HTERT RPE-1 (cell line): ENCODE data around the gene PPP1R15A.
"Not testable (repeated sequence)": the region's sequence is repeated elsewhere in the genome, so short reads cannot be mapped to it uniquely, and the experiment has no call there.

Experiments
- in situ Hi-C: fragments of 300-500 bp; cut with MboI; formaldehyde crosslinking; loops from 4 replicates; pipeline ENCODE4 v1.14.3; 2020; ENCODE audit warnings: low sequenced_read_pairs

PPP1R15A gene

DNA sequence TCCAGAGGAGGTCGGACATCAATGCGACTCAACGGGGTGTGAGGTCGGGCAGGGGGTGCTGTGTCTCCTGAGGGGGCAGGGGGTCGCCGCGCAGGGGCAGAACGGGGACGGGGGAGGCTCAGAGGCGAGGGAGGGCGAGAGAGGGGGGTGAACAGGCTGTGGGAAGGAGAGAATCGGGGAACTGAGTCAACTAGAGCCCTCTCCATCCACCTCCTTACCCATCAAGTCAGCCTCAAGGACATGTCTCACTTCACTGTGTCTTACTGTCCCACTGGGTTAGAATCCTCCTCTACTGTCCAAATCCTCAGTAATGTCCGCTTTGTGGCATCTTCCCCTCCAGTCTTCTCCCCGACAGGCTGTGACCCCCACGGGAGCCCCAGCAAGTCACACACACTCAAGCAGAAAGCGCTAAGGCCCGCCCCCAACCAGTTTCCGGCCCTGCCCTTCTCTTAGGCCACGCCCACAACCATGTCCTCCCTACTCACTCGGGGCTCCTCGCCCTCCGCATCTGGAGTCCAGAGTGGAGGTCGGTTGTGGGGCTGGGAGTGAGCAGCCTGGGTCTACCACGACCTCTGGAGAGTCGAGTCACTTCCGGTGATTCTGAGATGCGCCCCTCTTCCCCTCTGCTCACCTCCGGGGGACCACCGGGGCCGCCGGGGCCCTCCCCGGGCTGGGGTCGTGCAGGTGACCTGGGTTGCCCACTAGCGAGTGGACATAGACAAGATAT lies 13.1 kb upstream of the PPP1R15A start:
- in situ Hi-C loops, result no loop called here

DNA sequence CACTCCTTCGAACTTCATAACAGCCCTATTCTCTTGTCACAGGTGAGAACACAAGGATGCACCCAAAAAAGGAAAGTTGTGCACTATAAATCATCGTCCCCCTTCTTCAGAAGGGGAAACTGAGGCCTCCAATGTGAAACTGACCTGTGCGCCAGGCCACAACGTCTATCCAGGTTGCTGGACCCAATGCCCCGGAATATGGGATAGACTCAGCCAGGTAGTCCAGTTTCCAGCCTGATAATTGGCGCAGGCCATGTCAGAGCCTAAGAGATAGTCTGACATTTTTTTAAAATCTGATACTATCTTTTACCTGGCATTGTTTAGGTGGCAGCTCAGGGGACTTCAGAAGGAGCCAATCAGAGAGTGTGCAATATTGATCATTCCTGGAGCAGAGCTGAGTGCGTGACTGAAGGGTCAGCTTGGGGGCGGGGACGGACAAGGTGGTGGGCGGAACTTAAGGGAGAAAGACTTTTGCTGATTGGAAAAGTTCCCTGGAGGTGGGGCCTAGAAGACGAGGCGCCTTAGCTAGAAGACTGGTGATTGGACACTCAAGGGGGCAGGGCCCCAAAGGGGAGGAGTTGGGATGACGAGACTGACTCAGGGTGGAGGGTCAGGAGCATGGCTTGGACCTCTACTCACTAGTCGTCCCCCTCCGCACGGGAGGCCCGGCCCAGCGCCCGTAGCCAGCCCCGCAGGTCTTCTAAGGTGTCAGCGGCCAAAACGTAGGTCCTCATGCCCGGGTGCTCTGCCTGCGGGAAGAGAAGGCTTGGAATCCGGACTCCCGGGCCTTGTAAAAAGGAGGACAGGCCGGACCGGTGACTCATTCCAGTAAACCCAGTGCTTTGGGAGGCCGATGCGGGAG lies 12.3 kb upstream of the PPP1R15A start:
- in situ Hi-C loops, result no loop called here

DNA sequence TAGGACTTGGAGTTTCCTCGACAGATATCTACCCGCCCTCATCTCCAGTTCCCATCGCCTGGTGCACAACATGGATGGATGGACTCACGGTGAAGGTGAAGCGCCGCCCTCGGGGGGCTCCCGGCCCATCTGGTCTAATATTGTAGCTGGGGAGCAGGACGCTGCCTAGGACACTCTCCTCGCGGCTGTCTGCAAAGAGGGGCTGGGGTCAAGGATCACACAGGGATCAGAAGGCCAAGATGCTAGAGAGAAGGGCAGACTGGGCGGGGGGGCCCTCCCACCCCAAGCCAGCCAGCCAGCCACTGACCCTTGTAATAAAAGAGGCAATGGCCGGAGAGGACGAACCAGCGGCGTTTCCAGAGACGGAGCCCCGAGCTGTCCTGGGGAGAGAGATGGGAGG lies 10.9 kb upstream of the PPP1R15A start:
- in situ Hi-C loops, result no loop called here

DNA sequence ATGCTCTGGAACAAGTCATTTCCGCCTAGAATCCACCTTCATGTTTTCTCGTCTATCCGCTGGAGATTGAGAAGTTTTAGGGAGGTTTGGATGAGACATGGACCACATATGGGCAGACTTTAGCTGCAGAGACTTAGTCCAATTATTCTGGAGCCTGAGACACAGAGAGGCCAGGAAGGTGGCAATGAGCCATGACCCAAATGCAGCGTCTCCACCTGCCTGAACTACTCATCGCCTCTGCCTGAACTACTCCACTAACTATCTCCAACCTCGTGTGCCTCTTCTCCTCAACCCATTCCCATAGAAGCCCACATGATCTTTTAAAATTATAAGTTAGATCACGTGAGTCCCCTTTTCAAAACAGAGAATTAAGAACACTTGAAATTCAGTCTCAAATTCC lies 9.4 kb upstream of the PPP1R15A start:
- in situ Hi-C loops, result no loop called here

DNA sequence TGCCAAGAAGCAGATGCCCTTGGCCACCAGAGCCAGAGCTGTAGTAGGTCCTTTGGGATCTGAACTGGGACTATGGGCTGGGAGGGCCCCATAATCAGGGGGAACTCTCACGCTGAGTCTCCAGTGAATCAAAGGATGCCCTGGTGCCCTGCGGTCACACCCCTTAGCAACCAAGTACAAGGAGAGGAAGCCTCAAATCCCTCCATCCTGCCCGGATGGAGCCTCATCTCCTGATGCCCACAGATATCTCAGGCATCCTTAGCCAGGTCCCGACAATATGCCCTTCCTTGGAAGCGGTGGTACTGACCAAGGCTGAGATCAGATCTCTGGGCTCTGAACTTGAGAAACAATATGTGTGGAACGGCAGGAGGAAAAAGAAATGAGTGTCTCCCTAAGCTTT lies 5.5 kb upstream of the PPP1R15A start:
- in situ Hi-C loops, result no loop called here

DNA sequence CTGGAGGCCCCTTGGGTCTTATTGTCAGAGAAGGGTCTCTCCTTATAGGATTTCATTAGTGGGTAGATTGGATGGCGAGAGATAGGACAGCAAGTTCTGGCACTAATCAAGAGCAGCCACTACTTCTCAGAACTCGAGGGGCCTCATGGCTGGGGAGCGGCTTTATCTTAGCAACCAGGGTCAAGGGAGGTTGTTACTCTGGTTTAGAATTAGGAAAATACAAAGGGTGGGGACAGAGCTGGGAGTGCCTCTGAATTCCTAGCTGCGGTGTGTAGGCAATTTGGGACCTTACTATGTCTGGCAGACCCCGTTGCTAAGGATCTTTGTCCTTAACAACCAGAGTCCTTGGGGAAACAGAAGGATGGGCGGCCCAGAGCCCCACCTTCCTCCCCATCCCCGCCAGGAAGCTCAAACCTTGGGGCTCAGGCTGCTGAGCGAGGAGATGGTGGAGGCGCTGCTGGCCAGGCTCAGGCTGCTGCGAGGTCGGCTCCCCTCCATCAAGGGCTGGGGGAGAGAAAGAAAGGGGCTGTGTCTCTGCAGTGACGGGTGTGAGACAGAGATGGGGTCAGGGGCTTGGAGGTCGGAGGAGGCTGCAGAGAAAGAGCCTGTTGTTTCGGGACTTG lies 5.0 kb upstream of the PPP1R15A start:
- in situ Hi-C loops, result no loop called here

DNA sequence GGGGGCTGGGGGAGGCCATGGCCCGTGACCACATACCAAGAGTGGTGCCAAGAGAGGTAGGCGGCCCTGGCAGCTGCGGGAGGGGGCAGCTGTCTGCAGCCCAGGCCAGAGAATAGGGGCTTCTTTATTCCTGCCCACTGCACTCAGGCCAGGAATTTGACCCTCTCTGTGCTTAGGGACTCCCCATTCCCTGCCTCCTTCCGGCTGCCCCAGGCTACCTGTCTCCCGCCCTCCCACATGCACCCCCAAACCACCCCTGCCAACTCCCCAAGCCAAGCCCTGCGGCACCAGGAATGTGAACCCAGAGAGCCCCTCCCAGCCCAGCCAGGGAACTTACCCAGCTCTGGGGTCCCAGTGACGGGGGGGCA lies 4.5 kb upstream of the PPP1R15A start:
- in situ Hi-C loops, result no loop called here

DNA sequence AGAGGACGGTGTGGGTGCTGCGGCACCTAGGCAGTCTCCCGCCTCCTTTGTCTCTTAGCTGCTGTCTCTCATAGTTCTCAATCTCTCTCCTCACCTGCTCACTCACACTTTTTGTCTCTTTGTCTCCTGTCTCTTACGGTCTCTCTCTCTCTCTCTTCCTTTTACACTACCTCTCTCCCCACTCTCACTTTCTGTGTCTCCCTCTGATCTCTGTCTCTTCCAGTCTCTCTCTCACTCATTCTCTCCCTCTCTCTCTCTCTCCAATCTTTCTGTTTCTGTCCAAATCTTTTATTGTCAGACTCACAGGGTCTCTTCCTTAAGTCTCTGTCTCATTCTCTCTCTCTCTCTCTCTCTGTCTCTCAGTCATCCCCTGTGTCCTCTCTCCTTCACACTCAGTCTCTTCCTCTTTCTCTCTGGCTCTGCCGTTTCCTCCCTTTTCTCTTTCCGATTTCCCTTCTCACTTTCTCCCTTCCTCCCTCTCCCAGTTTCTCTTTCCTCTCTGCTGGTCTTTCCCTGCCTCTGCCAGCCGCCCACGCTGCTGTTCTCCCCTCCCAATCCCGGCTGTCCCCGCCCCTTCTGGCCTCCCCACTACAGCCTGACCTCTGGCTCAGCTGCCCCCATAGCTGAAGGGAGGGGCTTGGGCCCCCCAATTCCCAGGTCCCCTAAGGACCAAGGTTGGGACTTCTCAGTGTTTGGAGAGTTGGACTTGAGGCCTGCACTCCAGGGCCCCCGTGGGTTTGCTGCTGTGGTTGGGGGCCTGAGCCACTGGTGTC lies 3.9 kb upstream of the PPP1R15A start, which contains the start of gene PLEKHA4:
Gene PLEKHA4 (minus strand): TSS at position 504 of the 773 bp plus-strand sequence. CDS start 997 bp downstream, outside the sequence.
- in situ Hi-C loops, result no loop called here

DNA sequence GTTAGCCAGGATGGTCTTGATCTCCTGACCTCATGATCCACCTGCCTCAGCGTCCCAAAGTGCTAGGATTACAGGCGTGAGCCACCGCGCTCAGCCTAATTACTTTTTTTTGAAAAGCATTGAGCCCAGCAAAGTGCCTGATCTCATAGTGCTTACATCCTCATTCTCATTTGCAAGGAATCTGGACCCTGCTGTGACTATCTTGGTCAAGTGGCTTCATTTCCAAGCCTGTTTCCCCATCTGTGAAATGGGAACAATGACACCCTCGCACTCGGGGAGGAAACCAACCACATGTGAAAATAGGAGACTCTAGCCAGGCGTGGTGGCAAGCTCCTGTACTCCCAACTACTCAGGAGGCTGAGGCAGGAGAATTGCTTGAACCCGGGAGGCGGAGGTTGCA lies 2.2 kb upstream of the PPP1R15A start:
- in situ Hi-C loops, result no loop called here

DNA sequence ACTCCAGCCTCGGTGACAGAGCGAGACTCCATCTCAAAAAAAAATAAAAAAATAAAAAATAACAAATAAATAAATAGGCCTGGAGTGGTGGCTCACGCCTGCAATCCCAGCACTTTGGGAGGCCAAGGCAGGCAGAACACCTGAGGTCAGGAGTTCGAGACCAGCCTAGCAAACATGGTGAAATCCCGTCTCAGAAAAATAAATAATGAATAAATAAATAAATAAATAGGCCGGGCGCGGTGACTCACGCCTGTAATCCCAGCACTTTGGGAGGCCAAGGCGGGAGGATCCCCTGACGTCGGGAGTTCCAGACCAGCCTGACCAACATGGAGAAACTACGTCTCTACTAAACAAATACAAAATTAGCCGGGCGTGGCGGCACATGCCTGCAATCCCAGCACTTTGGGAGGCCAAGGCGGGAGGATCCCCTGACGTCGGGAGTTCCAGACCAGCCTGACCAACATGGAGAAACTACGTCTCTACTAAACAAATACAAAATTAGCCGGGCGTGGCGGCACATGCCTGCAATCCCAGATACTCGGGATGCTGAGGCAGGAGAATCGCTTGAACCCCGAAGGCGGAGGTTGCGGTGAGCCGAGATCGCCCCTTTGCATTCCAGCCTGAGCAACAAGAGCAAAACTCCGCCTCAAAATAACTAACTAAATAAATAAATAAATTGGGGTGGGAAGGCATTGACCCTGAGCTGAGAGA lies 595 bp upstream of the PPP1R15A start:
- in situ Hi-C loops, result not testable (repeated sequence)

DNA sequence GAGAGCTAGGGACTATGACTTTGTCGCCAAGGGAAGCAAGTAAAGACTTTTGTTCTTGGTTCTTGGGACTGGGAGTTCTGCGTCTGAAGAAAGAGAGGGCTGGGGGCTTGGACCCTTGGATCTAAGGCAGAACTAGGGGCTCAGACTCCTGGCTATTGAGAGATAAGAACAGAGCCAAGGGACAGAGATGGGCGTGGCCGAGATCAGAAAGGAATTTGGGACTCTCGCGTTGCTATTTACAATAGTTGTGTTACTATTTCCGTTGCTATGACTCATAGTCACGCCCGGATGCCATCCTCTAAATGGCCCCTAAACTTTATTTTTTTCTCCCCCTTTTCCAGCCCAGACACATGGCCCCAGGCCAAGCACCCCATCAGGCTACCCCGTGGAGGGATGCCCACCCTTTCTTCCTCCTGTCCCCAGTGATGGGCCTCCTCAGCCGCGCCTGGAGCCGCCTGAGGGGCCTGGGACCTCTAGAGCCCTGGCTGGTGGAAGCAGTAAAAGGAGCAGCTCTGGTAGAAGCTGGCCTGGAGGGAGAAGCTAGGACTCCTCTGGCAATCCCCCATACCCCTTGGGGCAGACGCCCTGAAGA lies 759 bp downstream of the PPP1R15A start:
- in situ Hi-C loops, result no loop called here

DNA sequence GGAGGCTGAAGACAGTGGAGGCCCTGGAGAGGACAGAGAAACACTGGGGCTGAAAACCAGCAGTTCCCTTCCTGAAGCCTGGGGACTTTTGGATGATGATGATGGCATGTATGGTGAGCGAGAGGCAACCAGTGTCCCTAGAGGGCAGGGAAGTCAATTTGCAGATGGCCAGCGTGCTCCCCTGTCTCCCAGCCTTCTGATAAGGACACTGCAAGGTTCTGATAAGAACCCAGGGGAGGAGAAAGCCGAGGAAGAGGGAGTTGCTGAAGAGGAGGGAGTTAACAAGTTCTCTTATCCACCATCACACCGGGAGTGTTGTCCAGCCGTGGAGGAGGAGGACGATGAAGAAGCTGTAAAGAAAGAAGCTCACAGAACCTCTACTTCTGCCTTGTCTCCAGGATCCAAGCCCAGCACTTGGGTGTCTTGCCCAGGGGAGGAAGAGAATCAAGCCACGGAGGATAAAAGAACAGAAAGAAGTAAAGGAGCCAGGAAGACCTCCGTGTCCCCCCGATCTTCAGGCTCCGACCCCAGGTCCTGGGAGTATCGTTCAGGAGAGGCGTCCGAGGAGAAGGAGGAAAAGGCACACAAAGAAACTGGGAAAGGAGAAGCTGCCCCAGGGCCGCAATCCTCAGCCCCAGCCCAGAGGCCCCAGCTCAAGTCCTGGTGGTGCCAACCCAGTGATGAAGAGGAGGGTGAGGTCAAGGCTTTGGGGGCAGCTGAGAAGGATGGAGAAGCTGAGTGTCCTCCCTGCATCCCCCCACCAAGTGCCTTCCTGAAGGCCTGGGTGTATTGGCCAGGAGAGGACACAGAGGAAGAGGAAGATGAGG lies 1.5 kb downstream of the PPP1R15A start:
- in situ Hi-C loops, result no loop called here

DNA sequence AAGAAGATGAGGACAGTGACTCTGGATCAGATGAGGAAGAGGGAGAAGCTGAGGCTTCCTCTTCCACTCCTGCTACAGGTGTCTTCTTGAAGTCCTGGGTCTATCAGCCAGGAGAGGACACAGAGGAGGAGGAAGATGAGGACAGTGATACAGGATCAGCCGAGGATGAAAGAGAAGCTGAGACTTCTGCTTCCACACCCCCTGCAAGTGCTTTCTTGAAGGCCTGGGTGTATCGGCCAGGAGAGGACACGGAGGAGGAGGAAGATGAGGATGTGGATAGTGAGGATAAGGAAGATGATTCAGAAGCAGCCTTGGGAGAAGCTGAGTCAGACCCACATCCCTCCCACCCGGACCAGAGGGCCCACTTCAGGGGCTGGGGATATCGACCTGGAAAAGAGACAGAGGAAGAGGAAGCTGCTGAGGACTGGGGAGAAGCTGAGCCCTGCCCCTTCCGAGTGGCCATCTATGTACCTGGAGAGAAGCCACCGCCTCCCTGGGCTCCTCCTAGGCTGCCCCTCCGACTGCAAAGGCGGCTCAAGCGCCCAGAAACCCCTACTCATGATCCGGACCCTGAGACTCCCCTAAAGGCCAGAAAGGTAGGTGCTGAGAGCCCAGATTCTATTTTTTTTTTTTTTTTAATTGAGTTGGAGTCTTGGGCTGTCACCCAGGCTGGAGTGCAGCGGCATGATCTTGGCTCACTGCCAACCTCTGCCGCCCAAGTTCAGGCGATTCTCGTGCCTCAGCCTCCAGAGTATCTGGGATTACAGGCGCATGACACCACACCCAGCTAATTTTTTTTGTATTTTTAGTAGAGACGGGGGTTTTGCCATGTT lies 2.3 kb downstream of the PPP1R15A start:
- in situ Hi-C loops, result no loop called here

DNA sequence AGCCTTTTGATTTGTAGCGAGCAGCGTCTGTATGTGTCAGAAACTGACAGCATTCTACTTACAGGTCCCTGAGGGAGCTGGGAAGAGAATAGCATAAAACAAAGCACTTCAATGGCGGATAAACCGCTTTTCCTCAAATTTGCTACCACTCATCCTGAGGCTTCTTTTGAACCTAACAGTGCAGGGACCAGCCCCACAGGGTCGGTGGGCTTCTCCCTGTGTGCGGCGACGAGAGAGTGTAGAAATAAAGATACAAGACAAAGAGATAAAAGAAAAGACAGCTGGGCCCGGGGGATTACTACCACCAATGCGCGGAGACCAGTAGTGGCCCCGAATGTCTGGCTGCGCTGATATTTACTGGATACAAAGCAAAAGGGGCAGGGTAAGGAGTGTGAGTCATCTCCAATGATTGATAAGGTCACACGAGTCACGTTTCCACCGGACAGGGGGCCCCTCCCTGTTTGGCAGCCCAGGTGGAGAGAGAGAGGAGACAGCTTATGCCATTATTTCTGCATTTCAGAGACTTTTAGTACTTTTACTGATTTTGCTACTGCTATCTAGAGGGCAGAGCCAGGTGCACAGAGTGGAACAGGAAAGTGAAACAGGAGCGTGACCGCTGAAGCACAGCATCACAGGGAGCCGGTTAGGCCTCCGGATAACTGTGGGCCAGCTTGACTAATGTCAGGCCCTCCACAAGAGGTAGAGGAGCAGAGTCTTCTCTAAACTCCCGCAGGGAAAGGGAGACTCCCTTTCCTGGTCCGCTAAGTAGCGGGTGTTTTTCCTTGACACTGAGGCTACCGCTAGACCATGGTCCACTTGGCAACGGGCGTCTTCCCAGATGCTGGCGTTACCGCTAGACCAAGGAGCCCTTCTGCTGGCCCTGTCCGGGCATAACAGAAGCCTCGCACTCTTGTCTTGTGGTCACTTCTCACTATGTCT lies 4.1 kb downstream of the PPP1R15A start:
- in situ Hi-C loops, result not testable (repeated sequence)

DNA sequence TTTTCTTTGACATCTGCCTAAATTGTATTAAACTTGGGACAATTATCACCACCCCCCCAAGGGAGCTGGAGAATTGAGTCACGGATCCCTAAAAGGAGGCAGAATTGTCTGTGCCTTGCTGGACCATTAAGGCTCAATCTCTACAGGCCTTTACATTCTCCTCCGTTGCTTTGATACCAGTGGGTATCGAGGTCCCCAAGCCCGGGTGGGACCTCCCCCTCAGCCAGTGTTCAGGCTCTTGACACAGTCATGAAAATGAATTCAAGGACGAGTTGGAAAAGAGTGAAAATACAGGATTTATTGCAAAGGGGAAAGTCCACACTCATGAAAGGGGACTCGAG lies 5.6 kb downstream of the PPP1R15A start:
- in situ Hi-C loops, result no loop called here

DNA sequence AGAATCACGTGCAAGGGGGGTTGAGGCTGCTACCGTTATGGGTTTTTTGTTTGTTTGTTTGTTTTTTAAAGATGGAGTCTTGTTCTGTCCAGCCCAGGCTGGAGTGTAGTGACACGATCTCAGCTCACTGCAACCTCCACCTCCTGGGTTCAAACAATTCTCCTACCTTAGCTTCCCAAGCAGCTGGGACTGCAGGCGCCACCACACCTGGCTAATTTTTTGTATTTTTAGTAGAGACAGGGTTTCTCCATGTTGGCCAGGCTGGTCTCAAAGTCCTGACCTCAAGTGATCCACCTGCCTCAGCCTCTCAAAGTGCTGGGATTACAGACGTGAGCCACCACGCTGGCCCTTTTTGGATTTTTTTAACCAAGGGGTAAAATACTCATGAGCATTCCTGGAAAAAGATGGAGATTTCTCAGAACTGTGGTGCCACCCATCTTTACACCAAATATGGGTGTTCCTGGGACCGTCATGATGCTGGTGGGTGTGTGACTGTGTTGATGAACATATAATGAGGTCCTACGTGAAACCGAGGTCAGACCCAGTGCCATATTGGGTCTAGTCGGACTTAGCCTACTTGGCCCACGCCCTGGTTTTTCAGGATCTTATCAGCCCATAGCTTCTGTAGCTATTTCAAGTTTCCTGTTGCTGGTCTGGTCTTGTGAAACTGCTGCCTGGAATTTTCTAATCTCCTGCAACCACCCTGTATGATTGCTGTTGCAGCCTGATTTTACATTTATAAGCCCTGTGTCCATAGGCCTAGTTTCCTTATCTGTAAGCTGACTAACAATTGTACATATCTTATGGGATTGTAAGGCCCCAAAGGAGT lies 6.2 kb downstream of the PPP1R15A start:
- in situ Hi-C loops, result no loop called here
